Measurements from ENCODE around the gene DSCAML1.

Gene DSCAML1

DNA sequence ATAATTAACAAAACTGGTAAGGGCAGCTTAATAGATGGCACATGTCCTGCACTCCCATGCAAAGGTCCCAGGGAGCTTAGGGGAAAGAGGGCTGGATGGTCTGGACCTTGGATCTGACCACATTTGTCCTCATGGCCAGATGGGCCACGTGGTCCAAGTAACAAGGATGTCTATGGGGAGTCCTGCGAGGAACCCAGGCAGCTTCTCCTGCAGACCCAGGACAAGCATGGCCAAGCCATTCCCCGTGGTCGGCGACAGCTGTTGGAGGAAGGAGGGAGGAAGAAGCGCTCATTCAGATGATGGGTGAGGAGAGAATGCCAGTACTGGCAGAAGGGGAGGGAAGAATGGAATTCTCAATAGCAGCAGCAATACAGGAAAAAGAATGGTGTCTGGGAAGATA, 109.2 kb downstream of the DSCAML1 start:
- DNase-seq, result no peak

DNA sequence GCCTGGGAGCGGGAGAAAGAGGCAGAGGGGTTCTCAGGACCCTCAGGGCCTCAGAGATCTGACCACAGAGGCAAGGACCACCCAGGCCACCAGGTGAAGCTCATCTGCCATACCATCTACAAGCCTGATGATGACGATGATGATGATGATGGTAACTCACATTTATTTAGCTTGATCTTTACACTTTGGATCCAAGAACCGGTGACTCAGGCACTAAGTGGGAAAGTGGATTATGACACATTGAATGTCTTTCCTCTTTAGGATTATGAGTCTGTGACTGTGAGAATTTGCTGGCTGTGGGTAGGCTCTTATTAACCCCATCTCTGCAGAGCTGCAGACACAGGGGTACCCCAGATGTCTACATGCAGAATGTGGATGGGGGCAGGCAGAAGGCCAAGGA, 110.3 kb downstream of the DSCAML1 start:
- no peak for DNase-seq

DNA sequence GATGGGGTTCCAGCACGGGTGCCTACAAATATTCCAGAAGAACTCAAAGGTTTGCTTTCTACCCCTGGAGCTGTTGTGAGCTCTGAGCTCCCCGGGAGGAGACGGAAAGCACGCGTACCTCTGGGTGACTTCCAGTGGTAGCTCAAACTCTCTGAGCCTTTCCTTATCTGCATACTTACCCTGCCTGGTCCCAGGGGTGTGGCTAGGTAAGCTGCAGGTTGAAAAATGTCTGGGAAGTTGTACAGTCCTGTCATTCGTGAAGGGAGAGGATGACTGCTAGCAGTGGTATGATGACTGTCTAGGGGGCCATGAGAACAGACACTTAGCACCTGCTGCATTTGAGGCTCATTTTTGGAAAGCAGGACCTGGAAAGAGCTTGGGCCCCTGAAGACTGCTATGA, 111.5 kb downstream of the DSCAML1 start:
- no peak for DNase-seq

DNA sequence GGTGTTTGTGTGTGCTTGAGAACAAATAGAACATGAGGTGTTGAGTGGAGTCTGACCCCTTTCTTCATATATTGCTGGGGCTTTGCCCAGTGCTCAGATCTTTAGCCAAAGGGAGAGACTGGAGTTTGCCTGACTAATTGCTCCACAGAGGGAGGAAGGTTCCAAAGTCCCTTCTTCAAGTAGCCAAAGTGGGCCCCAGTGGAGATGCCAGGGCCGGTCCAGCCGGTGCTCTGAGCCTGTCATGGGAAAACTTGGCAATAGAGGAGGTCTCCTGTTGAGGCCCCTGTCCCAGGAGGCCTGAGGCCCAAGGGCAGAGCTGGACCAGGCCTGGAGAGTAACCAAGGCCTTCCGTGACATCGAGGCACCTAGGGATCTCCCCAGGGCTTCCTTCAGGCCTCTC, 112.3 kb downstream of the DSCAML1 start:
- no peak for DNase-seq

DNA sequence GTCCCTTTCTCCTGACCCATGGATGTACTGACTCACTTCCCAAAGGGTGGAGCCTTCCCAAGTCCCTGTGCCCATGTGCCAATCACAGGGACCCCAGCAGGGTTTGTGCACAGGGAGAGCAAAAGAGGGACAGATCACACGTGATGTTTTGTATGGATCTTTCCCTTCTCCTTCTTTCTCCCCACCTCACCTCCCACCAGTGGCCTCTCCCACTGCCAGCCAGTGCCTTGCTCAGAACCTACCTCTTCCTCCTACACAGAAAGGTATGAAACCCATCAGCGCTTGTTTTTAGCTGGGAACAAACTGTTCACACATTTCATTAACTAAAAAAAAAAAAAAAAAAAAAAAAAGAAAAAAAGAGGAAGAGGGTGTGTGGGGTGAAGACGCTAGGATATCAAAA, 112.9 kb downstream of the DSCAML1 start:
- DNase-seq, result no peak

DNA sequence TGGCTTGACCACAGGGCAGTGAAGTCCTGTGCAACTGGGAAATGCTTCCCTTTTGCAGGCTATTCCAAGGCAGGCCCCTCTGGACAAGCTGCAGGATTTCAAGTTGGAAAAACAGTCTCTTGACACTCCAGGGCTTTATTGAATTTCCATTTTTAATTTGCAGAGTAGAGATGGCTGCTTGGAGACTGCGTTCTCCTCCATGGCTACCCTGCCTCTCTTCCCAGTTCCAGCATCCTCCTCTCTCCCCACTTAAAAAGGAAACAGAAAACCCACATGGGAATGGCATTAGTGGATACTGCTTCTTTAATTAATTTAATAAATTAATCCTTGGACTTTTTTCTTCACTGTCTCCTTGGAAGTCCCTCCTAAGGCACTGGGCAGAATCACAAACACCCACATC, 115.6 kb downstream of the DSCAML1 start:
- DNase-seq, result no peak

DNA sequence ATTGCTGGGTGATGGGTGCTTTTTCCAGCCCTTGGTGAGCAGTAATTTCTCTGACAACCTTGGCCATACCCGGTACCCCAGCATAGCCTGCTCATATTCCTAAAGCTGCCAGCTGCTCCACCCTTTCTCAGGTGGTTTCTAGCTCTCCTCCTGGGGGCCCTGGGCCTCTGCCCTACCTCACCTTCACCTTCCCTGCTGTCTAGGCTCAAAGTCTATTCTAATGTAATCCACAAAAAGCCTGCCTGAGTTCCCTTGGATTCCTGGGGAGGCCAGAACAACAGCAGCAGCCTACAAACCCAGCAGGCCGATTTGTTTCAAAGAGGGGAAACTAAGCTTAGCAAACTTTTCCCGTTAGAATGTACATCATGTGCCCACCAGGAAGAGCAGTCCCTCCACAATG, 117.6 kb downstream of the DSCAML1 start:
- DNase-seq, result no peak

DNA sequence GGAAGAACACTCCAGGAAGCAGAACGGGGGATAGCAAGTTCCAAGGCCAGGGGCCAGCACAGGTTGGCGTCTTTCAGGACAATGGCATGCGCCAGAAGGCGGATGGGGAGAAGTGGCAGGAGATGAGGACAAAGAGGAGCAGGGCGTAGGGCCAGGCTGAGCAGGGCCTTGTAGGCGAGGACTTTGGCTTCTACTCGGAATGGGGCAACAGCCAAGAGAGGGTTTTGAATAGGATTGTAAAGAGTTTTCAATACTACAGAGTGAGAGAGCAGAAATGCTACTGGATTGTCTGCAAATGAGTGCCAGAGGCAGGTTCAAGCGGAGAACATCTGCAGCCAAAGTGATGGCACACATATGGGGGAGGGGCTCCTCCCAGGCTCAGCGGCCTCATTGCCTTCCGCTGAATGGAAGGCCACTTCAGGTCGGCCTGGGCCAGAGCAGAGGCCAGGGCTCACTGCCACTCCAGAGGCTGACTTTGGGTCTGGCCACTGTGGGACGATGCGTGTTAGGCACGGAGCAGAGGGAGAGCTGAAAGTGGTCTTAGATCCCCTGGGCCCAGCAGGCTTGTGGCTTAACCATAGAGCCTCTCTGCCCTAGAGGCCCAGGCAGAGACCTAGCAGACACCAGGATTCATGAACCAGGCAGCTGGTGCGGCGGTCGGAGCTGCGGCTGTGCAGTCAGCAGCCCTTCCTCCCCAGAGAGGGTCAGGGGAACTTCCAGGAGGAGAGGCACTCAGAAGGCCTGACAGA, 118.2 kb downstream of the DSCAML1 start:
- no peak for DNase-seq

DNA sequence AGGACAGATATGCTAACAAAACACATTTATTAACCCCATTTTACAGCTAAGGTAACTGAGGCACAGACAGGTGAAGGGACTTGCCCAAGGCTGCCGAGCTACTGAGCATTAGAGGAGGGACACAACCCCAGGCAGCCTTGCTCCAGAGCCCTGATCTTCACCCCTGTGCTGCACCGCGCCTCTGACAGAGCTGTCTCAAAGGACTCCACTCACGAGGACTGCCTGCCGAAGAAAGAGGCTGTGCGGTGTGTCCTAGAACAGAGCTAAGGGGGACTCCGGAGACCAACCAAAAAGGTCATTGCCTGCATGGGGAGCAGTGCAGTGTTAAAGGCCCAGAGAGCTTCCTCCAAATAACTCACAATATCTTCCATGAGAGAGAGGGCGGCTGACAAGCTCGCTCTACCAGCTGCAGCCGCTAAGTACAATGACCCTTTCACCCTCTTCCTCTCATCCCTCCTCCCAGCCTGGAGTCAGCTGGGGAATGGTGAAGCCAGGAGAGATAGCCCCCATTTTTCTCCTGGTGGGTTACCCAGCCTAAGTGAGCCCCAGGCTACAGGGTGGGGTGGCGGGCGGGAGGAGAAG, 119.2 kb downstream of the DSCAML1 start:
- no peak for DNase-seq

DNA sequence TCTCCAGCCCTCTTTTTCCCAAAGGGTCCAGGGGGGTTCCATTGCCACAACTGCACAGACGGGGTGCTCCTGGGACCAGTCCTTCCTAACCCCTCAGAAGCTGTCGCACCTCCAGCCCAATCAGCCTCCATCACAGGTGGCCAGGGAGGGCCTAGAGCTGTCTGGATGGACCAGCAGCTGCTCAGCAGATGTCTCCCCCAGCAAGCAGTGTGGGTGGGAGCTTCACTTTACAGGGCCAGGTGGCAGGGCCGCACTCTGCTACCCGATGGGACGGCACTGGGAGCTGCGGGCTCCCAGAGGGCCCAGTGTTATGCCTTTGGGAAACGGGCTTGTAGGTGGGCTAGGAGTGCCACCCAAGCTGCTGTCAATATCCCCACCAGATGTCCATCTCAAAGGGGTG, 120.5 kb downstream of the DSCAML1 start:
- DNase-seq, result no peak

DNA sequence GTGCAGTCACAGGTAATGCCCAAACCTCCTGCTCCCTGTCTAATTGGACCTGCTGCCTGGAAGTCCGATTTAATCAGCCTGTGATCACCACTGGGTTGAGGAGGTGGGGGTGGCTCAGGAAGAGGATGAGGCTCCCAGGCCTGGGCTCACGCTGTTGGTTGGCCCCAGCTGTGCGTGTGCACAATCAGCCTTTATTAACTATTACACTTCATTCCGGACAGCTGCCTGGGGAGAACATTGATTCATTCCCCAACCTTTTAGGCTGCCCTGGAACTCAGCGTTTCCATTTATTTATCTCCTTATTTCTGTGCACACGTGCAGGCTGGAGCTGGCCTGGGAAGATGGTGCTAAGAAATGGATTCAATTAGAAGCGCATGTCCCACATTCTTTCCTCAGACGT, 123.4 kb downstream of the DSCAML1 start:
- no peak for DNase-seq

DNA sequence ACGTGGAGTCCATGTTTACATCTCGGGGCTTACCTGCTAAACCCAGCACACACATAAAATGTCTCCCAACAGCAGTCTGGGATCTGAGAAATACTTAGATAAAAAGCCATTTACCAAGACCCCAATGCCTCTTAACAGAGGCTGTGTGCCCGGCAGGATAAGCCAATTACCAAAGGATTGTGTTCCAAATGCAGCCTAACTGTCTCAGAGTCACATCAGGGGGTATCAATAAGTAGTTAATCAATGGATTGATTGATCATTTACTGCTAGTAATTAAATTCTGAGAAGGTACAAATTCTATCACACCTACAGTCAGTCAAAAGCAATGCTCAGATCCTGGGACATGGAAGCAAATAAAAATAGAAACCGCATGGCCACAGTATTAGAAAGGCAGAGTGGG, 125.6 kb downstream of the DSCAML1 start:
- DNase-seq, result no peak

DNA sequence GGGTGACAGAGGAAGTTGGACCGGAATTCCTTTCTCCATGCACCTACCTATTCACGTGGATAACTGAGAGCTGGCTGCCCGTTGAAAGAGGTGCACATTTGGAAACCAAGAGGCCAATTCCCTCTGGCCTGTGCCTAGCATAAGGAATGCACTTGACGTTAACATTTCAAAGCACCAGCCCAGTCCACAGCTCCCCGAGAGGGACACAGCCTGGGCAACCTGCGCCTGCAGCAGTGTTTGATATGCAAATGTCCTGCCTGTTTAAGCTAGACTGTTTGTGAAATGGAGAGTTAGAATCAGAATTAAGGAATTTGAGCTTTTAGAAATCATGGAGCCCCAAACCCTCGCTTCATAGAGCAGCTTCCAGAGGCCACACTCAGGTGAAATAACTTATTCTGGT, 126.1 kb downstream of the DSCAML1 start:
- no peak for DNase-seq

DNA sequence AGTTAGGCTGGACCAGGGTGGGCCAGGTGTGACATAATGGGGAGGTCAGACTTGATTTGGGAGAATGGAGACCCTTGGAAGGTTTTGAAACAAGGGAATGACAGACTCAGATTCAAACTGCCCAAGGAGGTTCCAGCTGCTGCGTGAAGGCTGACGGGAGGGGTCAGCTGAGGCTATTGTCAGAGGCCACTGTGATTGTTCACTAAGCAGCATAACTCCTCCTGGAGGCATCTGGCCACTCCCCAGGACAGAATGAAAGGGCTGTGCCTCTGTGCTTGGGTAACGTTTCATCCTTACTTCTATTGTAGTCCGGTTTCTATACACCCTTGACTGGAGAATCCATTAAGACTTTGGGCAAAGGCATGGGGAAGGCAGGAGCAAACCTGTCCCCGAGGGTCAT, 126.6 kb downstream of the DSCAML1 start:
- DNase-seq, result no peak

DNA sequence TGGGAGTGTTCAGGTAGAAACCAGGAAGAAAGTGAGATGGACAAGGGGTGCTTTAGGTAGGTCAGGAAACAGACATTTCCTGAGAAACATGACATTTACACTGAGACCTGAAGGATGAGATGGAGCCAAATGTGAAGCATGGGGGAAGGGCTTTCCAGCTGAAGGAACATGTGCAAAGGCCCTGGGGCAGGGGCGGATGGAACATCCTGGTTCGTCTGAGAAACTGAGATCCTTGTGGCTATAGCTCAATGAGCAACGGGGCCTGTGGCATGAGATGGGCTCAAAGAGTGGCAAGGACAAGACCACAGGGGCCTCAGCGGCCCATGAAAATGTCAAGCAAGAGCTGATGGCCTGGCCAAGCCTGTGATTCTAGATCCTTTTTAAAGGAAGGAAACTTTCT, 127.4 kb downstream of the DSCAML1 start:
- no peak for DNase-seq

DNA sequence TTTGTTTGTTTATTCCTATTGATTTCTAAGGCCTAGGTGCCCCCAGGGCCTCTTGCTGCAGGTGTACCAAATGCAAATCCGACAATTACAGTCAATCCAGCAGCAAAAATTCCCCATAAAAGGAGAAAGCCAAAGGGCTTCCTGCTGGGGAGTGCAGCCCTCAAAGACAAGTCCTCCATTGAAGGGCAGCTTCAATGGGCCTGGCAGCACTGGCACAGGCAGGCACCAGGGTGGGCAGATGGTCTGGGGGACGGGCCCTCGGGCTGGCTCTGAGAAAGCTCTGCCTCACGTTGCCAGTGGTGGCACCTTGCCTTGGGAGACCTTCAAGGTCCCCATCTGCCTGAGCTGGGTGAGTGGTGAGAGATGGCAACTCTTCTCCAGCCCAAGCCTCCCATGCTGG, 128.0 kb downstream of the DSCAML1 start:
- peak; percentile 58 for DNase-seq

DNA sequence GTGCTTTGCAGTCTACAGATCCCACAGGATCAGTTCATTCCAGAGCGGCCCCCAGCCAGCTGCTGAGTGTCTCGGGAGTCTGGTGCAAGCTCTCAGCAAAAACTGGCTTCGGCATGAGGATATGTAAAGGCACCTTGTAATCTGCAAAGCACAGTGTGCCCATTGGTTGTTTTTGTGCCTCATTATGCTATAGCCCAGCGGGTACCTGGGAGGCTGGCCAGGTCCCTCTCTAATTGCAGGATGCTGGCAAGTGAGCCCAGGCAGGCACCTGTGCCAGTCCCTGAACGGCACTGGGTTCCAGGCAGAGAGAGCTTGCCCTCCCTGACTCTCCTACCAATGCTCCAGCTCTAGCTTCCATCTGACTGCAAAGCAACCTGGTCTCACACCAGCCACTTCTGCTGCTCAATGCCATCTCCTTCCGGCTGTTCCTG, 128.7 kb downstream of the DSCAML1 start:
- peak; percentile 93 for DNase-seq

DNA sequence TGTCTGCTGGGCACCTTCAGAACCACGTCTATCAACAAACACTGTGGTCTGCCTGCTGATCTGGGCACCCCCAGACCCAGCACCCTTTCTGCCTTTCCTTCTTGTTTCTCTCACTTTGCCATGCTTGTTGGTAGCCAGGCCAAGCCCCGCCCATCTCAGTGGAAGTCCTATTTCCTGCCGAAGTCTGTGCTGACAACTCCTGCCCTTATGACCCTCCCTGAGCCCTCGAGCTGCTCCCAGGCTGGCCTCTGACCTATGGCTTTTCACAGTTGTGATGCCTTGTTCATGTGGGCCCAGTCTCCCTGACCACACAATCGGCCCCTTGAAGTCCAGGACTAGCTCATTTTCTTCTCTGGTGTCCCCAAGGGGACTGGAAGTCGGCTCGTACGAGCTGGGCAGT, 132.1 kb downstream of the DSCAML1 start:
- no peak for DNase-seq

DNA sequence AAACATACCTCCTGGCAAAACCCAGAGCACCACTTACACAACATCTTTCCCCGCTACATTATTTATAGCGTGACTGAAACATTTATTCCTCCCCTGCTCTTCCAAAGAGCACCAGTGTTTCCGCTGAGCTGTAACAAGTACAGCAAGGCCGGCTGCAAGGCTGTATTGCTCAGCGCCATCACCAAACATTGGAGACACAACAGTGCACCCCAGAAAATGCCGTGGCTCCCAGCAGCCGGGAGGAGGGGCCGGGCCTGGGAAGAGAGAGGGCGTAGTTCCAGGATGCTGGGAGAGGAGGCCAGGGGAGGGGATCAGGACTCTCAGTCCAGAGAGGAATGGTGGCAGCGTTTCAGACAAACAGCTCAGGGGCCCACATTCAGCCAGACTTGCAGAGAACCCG, 133.2 kb downstream of the DSCAML1 start:
- DNase-seq, result no peak

DNA sequence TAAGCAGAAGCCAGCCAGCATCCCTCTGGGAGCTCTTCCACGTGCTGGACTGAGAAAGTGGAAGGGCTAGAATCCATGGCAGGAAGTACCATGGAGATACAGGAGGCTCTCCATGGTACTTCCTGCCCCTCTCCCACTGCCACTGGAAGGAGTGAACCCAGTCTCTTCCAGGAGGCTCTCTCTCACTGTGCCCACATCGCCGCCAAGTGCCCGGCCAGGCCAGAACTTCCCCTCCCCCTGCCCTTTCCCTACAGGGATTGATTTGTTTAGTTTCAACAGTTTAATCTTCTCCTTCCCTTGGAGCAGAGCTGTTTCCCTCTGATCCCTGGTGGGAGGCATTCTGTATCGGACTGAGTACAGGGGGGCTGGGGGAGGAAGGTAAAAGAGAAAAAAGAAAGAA, 133.6 kb downstream of the DSCAML1 start:
- DNase-seq, result no peak

DNA sequence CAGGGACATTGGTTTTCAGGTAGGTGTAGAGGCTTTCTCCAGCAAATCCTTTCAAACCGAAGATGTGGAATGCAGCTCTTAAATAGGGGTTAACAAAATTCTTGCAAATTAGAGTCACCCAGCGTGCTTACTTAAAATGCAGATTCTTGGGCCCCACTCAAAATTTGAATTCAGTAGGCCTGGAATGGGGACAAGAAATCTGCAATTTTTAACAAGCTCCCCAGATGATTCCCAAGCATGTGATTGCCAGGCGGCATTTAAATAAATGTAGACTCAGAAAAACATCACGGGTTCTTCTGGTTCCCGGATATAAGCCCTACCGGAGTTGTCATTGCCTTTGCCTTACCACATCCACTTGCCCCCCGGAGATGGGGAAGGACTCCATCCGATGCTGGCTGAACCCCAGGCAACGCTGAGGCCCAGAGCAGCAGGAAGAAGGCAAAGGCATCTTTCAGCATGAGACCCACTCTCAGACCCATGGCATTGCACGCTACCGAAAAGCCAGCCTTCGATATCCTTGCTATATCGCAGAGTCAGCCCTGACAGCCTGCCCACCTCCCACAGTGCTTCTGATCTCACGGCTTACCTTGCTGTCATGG, 134.2 kb downstream of the DSCAML1 start:
- DNase-seq, result no peak

DNA sequence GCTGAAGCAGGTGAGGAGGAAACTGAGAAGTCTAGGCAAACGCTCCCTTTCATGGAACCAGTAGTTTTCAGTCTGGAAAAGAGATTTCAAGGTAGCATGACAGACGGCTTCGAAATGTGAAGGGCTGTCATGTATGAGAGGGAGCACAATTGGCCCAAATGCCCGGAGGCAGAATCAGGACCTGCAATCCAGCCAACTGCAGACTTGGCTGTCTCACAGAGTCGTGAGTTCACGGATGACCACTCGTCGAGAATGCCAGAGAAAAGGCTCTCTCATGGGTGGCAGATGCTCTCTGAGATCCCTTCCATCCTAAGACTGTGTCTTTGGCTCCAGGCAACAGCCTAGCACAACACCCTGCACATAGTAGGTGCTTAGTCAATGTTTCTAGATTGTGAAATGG, 134.8 kb downstream of the DSCAML1 start:
- no peak for DNase-seq

DNA sequence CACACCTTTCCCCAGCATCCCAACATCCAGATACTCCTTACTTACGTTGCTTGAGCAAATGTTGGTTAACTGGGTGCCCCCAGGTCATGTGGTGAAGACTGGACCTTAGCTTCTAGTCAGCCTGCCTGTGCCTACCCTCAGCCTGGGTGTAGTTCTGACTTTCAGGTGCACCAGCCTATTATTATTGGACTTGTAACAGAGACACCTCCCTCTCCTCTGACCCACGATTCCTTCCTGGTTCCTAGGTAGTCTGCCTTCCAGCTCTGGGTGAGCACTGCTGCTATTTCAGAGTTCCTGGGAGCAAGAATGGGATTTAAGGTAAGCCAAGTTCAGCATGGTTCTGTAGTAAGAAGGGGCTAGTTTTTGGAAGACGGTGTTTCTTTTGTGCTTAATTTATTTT, 138.2 kb downstream of the DSCAML1 start:
- DNase-seq, result no peak

DNA sequence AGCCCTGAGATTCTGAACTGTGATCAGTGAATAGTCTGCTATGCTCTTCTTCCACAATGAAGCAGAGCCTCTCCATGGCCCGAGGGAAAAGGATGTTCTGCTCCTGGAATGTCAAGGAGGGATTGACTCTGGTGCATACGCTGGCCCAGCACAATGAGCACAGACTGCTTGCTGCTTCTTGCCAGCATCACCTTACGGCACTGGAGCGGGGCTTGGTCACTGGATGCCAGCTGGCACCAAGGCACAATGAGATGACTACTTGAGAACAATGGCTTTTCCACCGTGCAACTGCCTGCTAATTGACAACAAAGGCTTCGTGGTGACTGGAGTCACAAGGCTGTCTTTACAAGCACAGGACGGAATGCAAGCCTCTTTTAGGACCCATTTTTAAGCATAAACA, 139.2 kb downstream of the DSCAML1 start:
- DNase-seq, result peak; percentile 76

All from COR-L47 (cell line).